Panc1 (cell line): ENCODE results near the gene GSG1L.

Experiments used
- SIN3A ChIP-seq: IDR thresholded peaks from 2 replicates; pipeline ENCODE4 v1.6.1; 2012; ENCODE audit warnings: low read depth, mild to moderate bottlenecking, low read length, moderate library complexity, borderline replicate concordance; ENCODE audit not compliant: insufficient read depth
- TCF7L2 ChIP-seq: IDR thresholded peaks from 2 replicates; pipeline ENCODE4 v1.6.1; 2011; ENCODE audit warnings: mild to moderate bottlenecking, low read depth, low read length, inconsistent platforms
- TF ChIP-seq, protein P1 (sequence below): fragments of 450-650 bp; IDR thresholded peaks from 2 replicates; pipeline ENCODE4 v1.5.1; 2017; ENCODE audit warnings: mild to moderate bottlenecking
- TF ChIP-seq, protein P2 (sequence below), 2 experiments: IDR thresholded peaks; 2 replicates each; pipeline ENCODE4 v1.6.1; 2011 to 2012; ENCODE audit warnings: low read depth in 2 of 2, control low read depth in 1 of 2, low read length in 1 of 2, mild to moderate bottlenecking in 1 of 2, moderate library complexity in 1 of 2; ENCODE audit not compliant: insufficient read depth in 1 of 2

- TF ChIP-seq, protein P1, sequence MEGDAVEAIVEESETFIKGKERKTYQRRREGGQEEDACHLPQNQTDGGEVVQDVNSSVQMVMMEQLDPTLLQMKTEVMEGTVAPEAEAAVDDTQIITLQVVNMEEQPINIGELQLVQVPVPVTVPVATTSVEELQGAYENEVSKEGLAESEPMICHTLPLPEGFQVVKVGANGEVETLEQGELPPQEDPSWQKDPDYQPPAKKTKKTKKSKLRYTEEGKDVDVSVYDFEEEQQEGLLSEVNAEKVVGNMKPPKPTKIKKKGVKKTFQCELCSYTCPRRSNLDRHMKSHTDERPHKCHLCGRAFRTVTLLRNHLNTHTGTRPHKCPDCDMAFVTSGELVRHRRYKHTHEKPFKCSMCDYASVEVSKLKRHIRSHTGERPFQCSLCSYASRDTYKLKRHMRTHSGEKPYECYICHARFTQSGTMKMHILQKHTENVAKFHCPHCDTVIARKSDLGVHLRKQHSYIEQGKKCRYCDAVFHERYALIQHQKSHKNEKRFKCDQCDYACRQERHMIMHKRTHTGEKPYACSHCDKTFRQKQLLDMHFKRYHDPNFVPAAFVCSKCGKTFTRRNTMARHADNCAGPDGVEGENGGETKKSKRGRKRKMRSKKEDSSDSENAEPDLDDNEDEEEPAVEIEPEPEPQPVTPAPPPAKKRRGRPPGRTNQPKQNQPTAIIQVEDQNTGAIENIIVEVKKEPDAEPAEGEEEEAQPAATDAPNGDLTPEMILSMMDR = no peak
- TF ChIP-seq TCF7L2 = no peak
- TF ChIP-seq, protein P2, sequence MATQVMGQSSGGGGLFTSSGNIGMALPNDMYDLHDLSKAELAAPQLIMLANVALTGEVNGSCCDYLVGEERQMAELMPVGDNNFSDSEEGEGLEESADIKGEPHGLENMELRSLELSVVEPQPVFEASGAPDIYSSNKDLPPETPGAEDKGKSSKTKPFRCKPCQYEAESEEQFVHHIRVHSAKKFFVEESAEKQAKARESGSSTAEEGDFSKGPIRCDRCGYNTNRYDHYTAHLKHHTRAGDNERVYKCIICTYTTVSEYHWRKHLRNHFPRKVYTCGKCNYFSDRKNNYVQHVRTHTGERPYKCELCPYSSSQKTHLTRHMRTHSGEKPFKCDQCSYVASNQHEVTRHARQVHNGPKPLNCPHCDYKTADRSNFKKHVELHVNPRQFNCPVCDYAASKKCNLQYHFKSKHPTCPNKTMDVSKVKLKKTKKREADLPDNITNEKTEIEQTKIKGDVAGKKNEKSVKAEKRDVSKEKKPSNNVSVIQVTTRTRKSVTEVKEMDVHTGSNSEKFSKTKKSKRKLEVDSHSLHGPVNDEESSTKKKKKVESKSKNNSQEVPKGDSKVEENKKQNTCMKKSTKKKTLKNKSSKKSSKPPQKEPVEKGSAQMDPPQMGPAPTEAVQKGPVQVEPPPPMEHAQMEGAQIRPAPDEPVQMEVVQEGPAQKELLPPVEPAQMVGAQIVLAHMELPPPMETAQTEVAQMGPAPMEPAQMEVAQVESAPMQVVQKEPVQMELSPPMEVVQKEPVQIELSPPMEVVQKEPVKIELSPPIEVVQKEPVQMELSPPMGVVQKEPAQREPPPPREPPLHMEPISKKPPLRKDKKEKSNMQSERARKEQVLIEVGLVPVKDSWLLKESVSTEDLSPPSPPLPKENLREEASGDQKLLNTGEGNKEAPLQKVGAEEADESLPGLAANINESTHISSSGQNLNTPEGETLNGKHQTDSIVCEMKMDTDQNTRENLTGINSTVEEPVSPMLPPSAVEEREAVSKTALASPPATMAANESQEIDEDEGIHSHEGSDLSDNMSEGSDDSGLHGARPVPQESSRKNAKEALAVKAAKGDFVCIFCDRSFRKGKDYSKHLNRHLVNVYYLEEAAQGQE (IDR thresholded peaks at IDR 0.05; ENCODE audit: insufficient read depth in 1 of 2, low read depth in 2 of 2, low read length in 1 of 2) = no peak
- no peak for TF ChIP-seq SIN3A
Observed at GRCh38 chr16:27786923-27787625, 276.4 kb downstream of the GSG1L start.
